ENCODE results near the gene TMA7B.

GRCh38 chr22:39970742-39971141 lies 10.5 kb downstream of the TMA7B start:
- TF ChIP-seq CTCF (IDR thresholded peaks at IDR 0.05 in 2 of 3, conservative IDR thresholded peaks at IDR 0.05 in 1 of 3; ENCODE audit: control insufficient read depth in 2 of 3, extremely low read depth in 1 of 3, insufficient read depth in 1 of 3, low read depth in 3 of 3, low read length in 3 of 3) (no peak), BCL3 (IDR thresholded peaks at IDR 0.05; ENCODE audit: borderline replicate concordance, insufficient read depth, low read depth, low read length, poor library complexity, severe bottlenecking) (no peak), RAD21 (IDR thresholded peaks at IDR 0.05; ENCODE audit: insufficient read depth, low read depth, low read length) (no peak), RCOR1 (conservative IDR thresholded peaks at IDR 0.05; ENCODE audit: low read depth, low read length) (no peak), ZNF274 (IDR thresholded peaks at IDR 0.05; ENCODE audit: insufficient read depth, insufficient read length) (no peak), SPI1 (IDR thresholded peaks at IDR 0.05; ENCODE audit: borderline replicate concordance, insufficient read depth, low read depth, low read length) (no peak), ZBTB4 (CRISPR knock-in tag; IDR thresholded peaks at IDR 0.05) (no peak), TCF12 (IDR thresholded peaks at IDR 0.05; ENCODE audit: low read depth, low read length) (no peak), NFYB (IDR thresholded peaks at IDR 0.05; ENCODE audit: insufficient read depth, low read depth, low read length) (no peak), BRCA1 (IDR thresholded peaks at IDR 0.05; ENCODE audit: low read depth, low read length) (no peak)

Measured in GM12878 (cell line).